Endothelial cell of umbilical vein (primary cell): ENCODE measurements around the gene MYBPHL. TPM values are rescaled to one million over a fixed set of nuclear protein-coding genes. Genes with fewer than 3 reads are reported as not detected.

ENCODE experiments used
- BruUV-seq: library from RNA; stranded (reverse); fragments of 400-500 nt; replicated peaks from 2 replicates; lab custom pipeline; 2021; lab: Mats Ljungman, UMichigan
- CTCF ChIA-PET: fragments of 300-600, 350-600 bp; sonication (Branson Sonifier 250); formaldehyde crosslinking; loops from one replicate; lab custom pipeline; 2021; ENCODE audit warnings: antibody characterized with exemption, inconsistent platforms; lab: Charles Lee
- POLR2A ChIA-PET: fragments of 300-600, 350-600 bp; sonication (Branson Sonifier 250); formaldehyde crosslinking; loops from one replicate; lab custom pipeline; 2021; ENCODE audit warnings: antibody characterized with exemption, inconsistent platforms; lab: Charles Lee
- DNase-seq: peaks from one replicate; pipeline ENCODE4 v3.0.0-alpha.2; 2011; ENCODE audit warnings: low read depth, low spot score
- FAIRE-seq: peaks from 2 replicates; lab custom pipeline; 2011; peaks lifted over from hg19 to GRCh38; lab: Jason Lieb, UNC
- H2AFZ ChIP-seq: 2 replicates; pipeline ENCODE4 v1.6.0; 2012; ENCODE audit warnings: low read depth, low read length, control low read depth, inconsistent platforms
- H3K27ac ChIP-seq: 2 replicates; pipeline ENCODE4 v1.5.1; 2011; ENCODE audit warnings: low read depth, mild to moderate bottlenecking, control low read depth, low read length, moderate library complexity; ENCODE audit not compliant: insufficient read depth
- H3K27me3 ChIP-seq, 2 experiments: 2 replicates each; pipeline versions ENCODE4 v1.6.0 to v1.6.1; 2011; ENCODE audit warnings: low read length in 2 of 2, mixed read lengths in 1 of 2; ENCODE audit not compliant: control insufficient read depth in 2 of 2, insufficient read depth in 2 of 2
- H3K36me3 ChIP-seq, 2 experiments: 2 replicates in 1 of 2; 3 replicates in 1 of 2; pipeline ENCODE4 v1.5.1; 2011; ENCODE audit warnings: low read length in 2 of 2, mild to moderate bottlenecking in 1 of 2, moderate library complexity in 1 of 2; ENCODE audit not compliant: control insufficient read depth in 2 of 2, insufficient read depth in 2 of 2; ENCODE audit errors: extremely low read depth in 1 of 2
- H3K4me1 ChIP-seq: 3 replicates; pipeline ENCODE4 v1.5.1; 2011; ENCODE audit warnings: mild to moderate bottlenecking, low read length; ENCODE audit not compliant: control insufficient read depth, insufficient read depth; ENCODE audit errors: extremely low read depth
- H3K4me2 ChIP-seq: 2 replicates; pipeline ENCODE4 v1.6.1; 2011; ENCODE audit warnings: low read length, control low read depth, mixed read lengths; ENCODE audit not compliant: insufficient read depth
- H3K4me3 ChIP-seq, 3 experiments: fragments of 200-600 bp in 1 of 3; sonication (generic), shearing (Covaris generic) in 1 of 3; replicated peaks in 1 of 3; 2 replicates each; pipeline ENCODE4 v1.5.1; 2011 to 2016; ENCODE audit warnings: control low read depth in 3 of 3, low read length in 3 of 3, mild to moderate bottlenecking in 2 of 3, inconsistent platforms in 1 of 3, low read depth in 1 of 3, moderate library complexity in 1 of 3; ENCODE audit not compliant: insufficient read depth in 1 of 3
- H3K79me2 ChIP-seq: 2 replicates; pipeline ENCODE4 v1.6.0; 2012; ENCODE audit warnings: low read length, inconsistent platforms; ENCODE audit not compliant: control insufficient read depth, insufficient read depth
- H3K9ac ChIP-seq: replicated peaks from 2 replicates; pipeline ENCODE3; 2011; ENCODE audit warnings: low read length, control low read depth; ENCODE audit not compliant: insufficient read depth; ENCODE audit errors: extremely low read depth
- H3K9me1 ChIP-seq: replicated peaks from 3 replicates; pipeline ENCODE4 v1.6.0; 2011; ENCODE audit warnings: mild to moderate bottlenecking, low read length; ENCODE audit not compliant: control insufficient read depth, insufficient read depth; ENCODE audit errors: extremely low read depth
- H3K9me3 ChIP-seq: replicated peaks from 2 replicates; pipeline ENCODE4 v1.5.1; 2012; ENCODE audit warnings: low read length, inconsistent platforms; ENCODE audit not compliant: control insufficient read depth, insufficient read depth
- H4K20me1 ChIP-seq: replicated peaks from 2 replicates; pipeline ENCODE3; 2011; ENCODE audit warnings: mild to moderate bottlenecking, low read length; ENCODE audit not compliant: control insufficient read depth, insufficient read depth; ENCODE audit errors: extremely low read depth
- EZH2 ChIP-seq: IDR thresholded peaks from 2 replicates; pipeline ENCODE4 v1.6.1; 2012; ENCODE audit warnings: borderline replicate concordance, low read depth, mild to moderate bottlenecking, moderate library complexity, low read length, inconsistent platforms; ENCODE audit not compliant: severe bottlenecking
- JUN ChIP-seq: IDR thresholded peaks from 2 replicates; pipeline ENCODE4 v1.6.1; 2011; ENCODE audit warnings: borderline replicate concordance, low read depth; ENCODE audit not compliant: insufficient read length, insufficient read depth
- MYC ChIP-seq: IDR thresholded peaks from one replicate; pipeline ENCODE4 v1.6.1; 2011; ENCODE audit warnings: mild to moderate bottlenecking, low read depth, low read length
- POLR2A ChIP-seq: IDR thresholded peaks from 2 replicates; pipeline ENCODE4 v1.6.1; 2012; ENCODE audit warnings: low read depth, mild to moderate bottlenecking, control low read depth, low read length
- dilution Hi-C: fragments of 300-500 bp; cut with MboI; formaldehyde crosslinking; loops from one replicate; pipeline ENCODE4 v1.15.0; 2019; ENCODE audit warnings: low sequenced_read_pairs; ENCODE audit not compliant: extremely low pct_ligation_motif_present
- intact Hi-C: fragments of 100-400 bp; cut with micrococcal nuclease; formaldehyde crosslinking; loops from one replicate; pipeline ENCODE4 v1.10.0; 2022
- polyA plus RNA-seq, 4 experiments: library from polyadenylated mRNA; depleted of rRNA in 3 of 4; stranded (reverse) in 3 of 4; unstranded in 1 of 4; fragments of >200 nt; gene quantifications; 2 replicates each; pipeline versions ENCODE4 v1.2.1 to v1.2.3, GENCODE V29; 2011 to 2012; ENCODE audit warnings: missing spikeins in 1 of 4
- total RNA-seq: library from RNA; stranded (reverse); gene quantifications from 2 replicates; pipeline ENCODE4 v1.2.3, GENCODE V29; 2021
- TF ChIP-seq, protein P1 (sequence below): IDR thresholded peaks from 2 replicates; pipeline ENCODE4 v1.6.1; 2011; ENCODE audit not compliant: insufficient read depth, insufficient read length

Gene MYBPHL
- total and polyA plus RNA-seq, 2 donors (not counting 3 experiments of a cell fraction or from before 2014, with no cell fraction given): not detected

DNA sequence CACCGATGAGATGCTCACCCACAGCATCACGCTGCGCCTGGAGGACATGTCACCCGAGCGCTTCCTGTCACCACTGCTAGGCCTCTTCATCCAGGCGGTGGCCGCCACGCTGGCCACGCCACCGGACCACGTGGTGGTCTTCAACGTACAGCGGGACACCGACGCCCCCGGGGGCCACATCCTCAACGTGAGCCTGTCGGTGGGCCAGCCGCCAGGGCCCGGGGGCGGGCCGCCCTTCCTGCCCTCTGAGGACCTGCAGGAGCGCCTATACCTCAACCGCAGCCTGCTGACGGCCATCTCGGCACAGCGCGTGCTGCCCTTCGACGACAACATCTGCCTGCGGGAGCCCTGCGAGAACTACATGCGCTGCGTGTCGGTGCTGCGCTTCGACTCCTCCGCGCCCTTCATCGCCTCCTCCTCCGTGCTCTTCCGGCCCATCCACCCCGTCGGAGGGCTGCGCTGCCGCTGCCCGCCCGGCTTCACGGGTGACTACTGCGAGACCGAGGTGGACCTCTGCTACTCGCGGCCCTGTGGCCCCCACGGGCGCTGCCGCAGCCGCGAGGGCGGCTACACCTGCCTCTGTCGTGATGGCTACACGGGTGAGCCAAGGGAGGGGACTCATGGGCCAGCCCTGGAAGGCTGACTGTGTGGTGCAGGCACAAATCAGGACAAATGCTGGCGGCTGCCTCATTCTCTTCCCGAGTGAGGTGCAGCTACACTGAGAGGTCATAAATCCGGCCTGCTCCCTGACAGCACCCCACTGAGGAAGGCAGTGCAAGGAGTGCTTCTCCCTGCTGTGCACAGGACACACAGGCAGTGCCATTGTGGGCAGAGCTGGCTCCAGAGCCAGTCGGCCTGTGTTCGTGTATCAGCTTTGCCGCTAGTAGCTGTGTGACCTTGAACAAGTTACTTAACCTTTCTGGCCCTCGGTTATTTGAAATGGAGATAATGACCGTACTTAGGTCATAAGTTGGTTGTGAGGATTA lies 48.0 kb downstream of the MYBPHL start:
- no peak overlapping the region for H3K27ac ChIP-seq
- no peak overlapping the region for H3K4me3 ChIP-seq
- peaks cover 0 to 2% of the 10 kb centered on the region in 2 experiments for H3K27me3 ChIP-seq
- H3K79me2 ChIP-seq: no peaks in the 10 kb centered on the region
- no peaks in the 10 kb centered on the region for H3K4me1 ChIP-seq
- ChIA-PET POLR2A (no interaction called here), CTCF (interaction anchor here (1.0 to 2.5 kb wide), 4 partner anchors 42 to 274 kb away, joined by 3 to 11 read pairs (median 6); no protein-coding TSS in a partner anchor)
- no peak for DNase-seq
- no TSS peak for BruUV-seq
- H3K4me2 ChIP-seq: no peak overlapping the region
- no peaks in the 10 kb centered on the region for H3K9me3 ChIP-seq
- dilution Hi-C loops: no loop called here
- H2AFZ ChIP-seq: no peak overlapping the region
- no peak for TF ChIP-seq JUN
- TF ChIP-seq, protein P1, sequence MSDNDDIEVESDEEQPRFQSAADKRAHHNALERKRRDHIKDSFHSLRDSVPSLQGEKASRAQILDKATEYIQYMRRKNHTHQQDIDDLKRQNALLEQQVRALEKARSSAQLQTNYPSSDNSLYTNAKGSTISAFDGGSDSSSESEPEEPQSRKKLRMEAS: no peak
- intact Hi-C loops: no loop called here
- no peaks in the 10 kb centered on the region for H3K9me1 ChIP-seq
- H3K36me3 ChIP-seq: no peaks in the 10 kb centered on the region
- no peak for FAIRE-seq
- H3K9ac ChIP-seq: no peak overlapping the region
- H4K20me1 ChIP-seq: no peaks in the 10 kb centered on the region

DNA sequence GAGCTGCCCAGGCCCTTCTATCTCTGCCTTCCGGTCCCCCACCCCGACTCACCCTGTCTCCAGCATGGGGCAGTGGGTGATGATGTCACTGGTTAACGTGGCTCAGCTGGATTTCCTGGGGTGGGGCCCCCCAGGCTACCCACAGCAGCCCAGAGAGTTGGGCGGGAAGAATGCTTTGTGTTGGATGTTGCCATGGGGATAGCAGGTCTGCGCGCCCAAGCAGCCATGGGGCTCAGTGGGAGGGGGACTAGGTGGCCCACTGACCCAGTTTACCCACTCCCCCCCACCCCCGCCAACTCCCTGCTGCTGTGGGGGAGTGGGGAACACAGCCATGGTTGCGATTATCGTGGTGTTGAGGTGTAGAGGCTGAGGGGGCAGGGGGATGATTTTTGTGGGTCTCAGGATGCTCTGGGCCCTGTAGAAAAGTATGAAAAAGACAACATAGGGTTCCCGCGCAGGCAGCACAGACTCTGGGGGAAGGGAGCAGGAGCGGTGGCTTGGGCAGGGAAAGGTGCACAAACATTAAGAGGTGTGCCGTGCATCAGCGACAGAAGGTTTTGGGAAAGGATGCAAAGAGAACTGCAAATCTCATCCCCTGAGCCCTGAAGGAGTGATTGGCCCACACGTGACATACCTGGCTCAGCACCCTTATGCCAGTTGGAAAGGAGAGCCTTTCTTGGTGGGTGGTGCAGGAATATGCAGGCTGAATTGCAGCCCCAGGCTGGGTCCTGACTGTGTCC lies 49.0 kb downstream of the MYBPHL start:
- no peaks in the 10 kb centered on the region for H3K4me1 ChIP-seq
- no peak for FAIRE-seq
- no peak overlapping the region for H3K4me2 ChIP-seq
- H3K9me3 ChIP-seq: no peaks in the 10 kb centered on the region
- dilution Hi-C loops: no loop called here
- ChIA-PET CTCF (interaction anchor here (0.7 to 1.7 kb wide), 2 partner anchors 18 to 141 kb away, joined by 3 to 11 read pairs; partner anchors contain the start of gene SORT1), POLR2A (no interaction called here)
- H4K20me1 ChIP-seq: no peaks in the 10 kb centered on the region
- no peak for TF ChIP-seq JUN
- no peak for TF ChIP-seq EZH2
- no peak for TF ChIP-seq POLR2A
- no peak for TF ChIP-seq MYC
- H2AFZ ChIP-seq: no peak overlapping the region
- no peak overlapping the region for H3K4me3 ChIP-seq
- no peaks in the 10 kb centered on the region for H3K9me1 ChIP-seq
- DNase-seq: no peak
- intact Hi-C loops: no loop called here
- no peaks in the 10 kb centered on the region for H3K36me3 ChIP-seq
- H3K79me2 ChIP-seq: no peaks in the 10 kb centered on the region
- no TSS peak for BruUV-seq
- no peak overlapping the region for H3K27ac ChIP-seq
- H3K27me3 ChIP-seq: peaks cover 0 to 2% of the 10 kb centered on the region in 2 experiments
- H3K9ac ChIP-seq: no peak overlapping the region
